PFSK-1 (cell line): ENCODE data around the gene FBXO24.

Experiments used
- FOXP2 ChIP-seq: optimal IDR thresholded peaks from 2 replicates; pipeline ENCODE3; 2011; ENCODE audit warnings: borderline replicate concordance, control low read depth, inconsistent platforms; ENCODE audit not compliant: insufficient read depth; ENCODE audit errors: extremely low read length, extremely low read depth
- POLR2AphosphoS5 ChIP-seq: IDR thresholded peaks from 2 replicates; pipeline ENCODE4 v1.6.1; 2012; ENCODE audit warnings: low read depth, mild to moderate bottlenecking, control low read depth, low read length, moderate library complexity
- SIN3A ChIP-seq: IDR thresholded peaks from 2 replicates; pipeline ENCODE4 v1.6.1; 2012; ENCODE audit warnings: mild to moderate bottlenecking, low read length, moderate library complexity, borderline replicate concordance; ENCODE audit not compliant: insufficient read depth
- TAF1 ChIP-seq: IDR thresholded peaks from 2 replicates; pipeline ENCODE4 v1.6.1; 2012; ENCODE audit warnings: low read length, control low read depth, borderline replicate concordance; ENCODE audit not compliant: insufficient read depth
- TF ChIP-seq, protein P1 (sequence below), 2 experiments: IDR thresholded peaks; 2 replicates each; pipeline versions ENCODE4 v1.6.1 to v1.8.0; 2011 to 2012; ENCODE audit warnings: low read depth in 2 of 2, low read length in 2 of 2, control low read depth in 1 of 2, inconsistent platforms in 1 of 2, mild to moderate bottlenecking in 1 of 2, moderate library complexity in 1 of 2; ENCODE audit not compliant: insufficient read depth in 1 of 2

DNA sequence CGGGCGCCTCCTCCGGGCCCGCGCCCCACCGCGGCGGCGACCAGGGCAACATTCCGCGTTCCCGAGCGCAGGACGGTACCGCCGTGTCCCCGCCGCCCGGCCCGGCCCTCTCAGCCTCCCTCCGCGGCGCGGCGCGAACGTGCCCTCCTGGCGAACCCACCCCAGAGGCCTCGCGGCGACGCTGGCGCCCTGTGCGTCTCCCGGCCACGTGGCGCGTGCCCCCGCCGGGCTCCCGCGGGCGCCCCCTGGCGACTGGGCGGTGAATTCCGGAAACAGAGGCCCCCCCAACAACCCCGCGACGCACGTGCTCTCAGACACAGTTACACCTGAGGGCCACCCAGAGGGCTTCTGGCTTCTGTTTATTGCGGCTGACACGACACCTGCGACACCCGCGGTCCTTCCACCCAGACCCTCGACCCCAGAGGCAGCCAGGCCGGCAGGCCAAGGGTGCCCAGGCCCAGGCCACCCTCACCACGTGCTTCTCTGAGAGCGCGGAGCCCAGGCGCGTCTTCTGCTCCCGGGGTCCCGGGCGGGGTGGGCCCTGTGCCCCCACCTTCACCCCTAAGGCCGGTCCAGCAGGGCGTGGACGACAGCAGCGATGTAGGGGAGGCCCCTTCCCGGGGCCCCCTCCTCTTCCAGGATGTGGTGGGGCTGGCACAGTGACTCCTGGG lies 12.3 kb upstream of the FBXO24 start, which contains the start of gene SAP25:
- no peak; the same call in 1 of the 2 replicates for TF ChIP-seq POLR2AphosphoS5
- no peak for TF ChIP-seq TAF1
- TF ChIP-seq, protein P1, sequence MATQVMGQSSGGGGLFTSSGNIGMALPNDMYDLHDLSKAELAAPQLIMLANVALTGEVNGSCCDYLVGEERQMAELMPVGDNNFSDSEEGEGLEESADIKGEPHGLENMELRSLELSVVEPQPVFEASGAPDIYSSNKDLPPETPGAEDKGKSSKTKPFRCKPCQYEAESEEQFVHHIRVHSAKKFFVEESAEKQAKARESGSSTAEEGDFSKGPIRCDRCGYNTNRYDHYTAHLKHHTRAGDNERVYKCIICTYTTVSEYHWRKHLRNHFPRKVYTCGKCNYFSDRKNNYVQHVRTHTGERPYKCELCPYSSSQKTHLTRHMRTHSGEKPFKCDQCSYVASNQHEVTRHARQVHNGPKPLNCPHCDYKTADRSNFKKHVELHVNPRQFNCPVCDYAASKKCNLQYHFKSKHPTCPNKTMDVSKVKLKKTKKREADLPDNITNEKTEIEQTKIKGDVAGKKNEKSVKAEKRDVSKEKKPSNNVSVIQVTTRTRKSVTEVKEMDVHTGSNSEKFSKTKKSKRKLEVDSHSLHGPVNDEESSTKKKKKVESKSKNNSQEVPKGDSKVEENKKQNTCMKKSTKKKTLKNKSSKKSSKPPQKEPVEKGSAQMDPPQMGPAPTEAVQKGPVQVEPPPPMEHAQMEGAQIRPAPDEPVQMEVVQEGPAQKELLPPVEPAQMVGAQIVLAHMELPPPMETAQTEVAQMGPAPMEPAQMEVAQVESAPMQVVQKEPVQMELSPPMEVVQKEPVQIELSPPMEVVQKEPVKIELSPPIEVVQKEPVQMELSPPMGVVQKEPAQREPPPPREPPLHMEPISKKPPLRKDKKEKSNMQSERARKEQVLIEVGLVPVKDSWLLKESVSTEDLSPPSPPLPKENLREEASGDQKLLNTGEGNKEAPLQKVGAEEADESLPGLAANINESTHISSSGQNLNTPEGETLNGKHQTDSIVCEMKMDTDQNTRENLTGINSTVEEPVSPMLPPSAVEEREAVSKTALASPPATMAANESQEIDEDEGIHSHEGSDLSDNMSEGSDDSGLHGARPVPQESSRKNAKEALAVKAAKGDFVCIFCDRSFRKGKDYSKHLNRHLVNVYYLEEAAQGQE (IDR thresholded peaks at IDR 0.05; ENCODE audit: insufficient read depth in 1 of 2, low read depth in 2 of 2, low read length in 2 of 2) = no peak
- TF ChIP-seq SIN3A = no peak
- TF ChIP-seq FOXP2 = no peak
